Lower leg skin (tissue), 3 donors: Measurements from ENCODE around the gene NAALADL2.

Source experiments
- CTCF ChIP-seq, 3 donors: fragments of 450-650 bp; IDR thresholded peaks; one replicate each; pipeline ENCODE4 v1.5.1; 2016; ENCODE audit warnings: antibody characterized with exemption in 3 of 3, mild to moderate bottlenecking in 3 of 3, moderate library complexity in 2 of 3
- POLR2A ChIP-seq, 2 donors: fragments of 450-650 bp; IDR thresholded peaks; one replicate each; pipeline ENCODE4 v1.6.1; 2016 to 2017; ENCODE audit warnings: antibody characterized with exemption in 2 of 2, mild to moderate bottlenecking in 1 of 2, moderate library complexity in 1 of 2

- TF ChIP-seq CTCF (IDR thresholded peaks at IDR 0.05): no peak
- no peak for TF ChIP-seq POLR2A (IDR thresholded peaks at IDR 0.05)
These were observed 551.1 kb downstream of the NAALADL2 start for GRCh38 chr3:175410251-175410650.
